Stimulated activated CD8-positive, alpha-beta memory T cell treated with anti-CD3 and anti-CD28 coated beads, Interleukin-7, amount 100 ng/mL, for 4 hours (primary cell): Measurements from ENCODE around the gene RPL7L1.

ENCODE experiments used
- DNase-seq, 2 donors: peaks; one replicate each; pipeline ENCODE4 v3.0.0-alpha.2; 2020; ENCODE audit warnings: low read depth in 2 of 2

Gene RPL7L1

GRCh38 chr6:42932412-42932811 is 53.0 kb downstream of the RPL7L1 start:
- no peak for DNase-seq

DNA sequence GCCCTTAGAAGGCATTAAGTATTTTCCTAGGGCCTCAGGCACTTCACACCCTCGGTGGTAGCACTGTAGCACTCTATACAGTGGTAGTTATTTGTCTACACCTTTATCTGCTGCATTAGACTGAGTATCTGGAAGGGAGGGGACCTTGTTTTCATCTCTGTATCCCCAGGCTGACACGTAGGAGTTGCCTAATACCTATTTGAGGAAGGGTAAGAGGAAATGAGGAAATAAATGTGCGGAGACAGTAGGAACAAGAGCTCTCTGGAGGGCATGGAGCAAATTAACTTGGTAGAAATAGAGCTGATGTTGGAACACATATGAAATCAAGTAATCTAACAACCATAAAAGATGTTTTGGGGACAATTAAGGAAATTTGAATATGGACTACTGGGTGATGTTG is 53.8 kb downstream of the RPL7L1 start:
- no peak for DNase-seq

DNA sequence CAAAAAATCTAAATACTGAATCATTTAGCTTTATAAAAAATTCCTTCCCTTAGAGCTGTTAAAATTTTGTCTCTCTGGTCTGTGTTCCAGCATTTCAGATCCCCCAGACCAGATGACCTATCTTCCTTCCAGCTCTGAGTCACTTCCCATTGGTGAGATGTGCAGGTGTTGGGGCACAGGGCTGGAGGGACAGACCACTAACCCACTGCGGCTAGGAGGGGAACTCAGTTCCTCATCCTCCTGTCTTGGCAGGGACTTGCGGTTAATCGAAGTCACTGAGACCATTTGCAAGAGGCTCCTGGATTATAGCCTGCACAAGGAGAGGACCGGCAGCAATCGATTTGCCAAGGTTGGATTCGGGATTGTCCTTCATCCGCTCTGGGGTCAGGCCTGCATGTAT is 55.9 kb downstream of the RPL7L1 start:
- no peak for DNase-seq

DNA sequence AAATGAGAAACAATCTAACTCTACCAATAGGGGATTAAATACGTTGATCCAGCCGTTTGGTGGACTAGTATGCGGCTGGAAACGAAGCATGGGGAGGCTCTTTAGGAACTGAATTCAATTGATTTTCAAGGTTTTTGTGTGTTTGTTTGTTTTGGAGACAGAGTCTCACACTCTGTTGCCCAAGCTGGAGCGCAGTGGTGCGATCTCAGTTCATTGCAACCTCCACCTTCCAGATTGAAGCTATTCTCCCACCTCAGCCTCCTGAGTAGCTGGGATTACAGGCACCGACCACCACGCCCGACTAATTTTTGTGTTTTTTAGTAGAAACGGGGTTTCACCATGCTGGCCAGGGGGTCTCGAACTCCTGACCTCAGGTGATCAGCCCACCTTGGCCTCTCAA is 57.0 kb downstream of the RPL7L1 start:
- DNase-seq = no peak

- DNase-seq = no peak
Observed at GRCh38 chr6:42937548-42938427, 58.4 kb downstream of the RPL7L1 start.

- DNase-seq = no peak
Observed at GRCh38 chr6:42938428-42938796, 59.0 kb downstream of the RPL7L1 start.

GRCh38 chr6:42938987-42939809 is 59.8 kb downstream of the RPL7L1 start:
- no peak for DNase-seq
